ENCODE data around the gene PLCD3.

- TF ChIP-seq EZH2phosphoT487 (IDR thresholded peaks at IDR 0.05; ENCODE audit: low read length) (no peak), EZH2 (optimal IDR thresholded peaks at IDR 0.05; ENCODE audit: low read depth, low read length) (no peak)
- TF ChIP-seq, protein P1, sequence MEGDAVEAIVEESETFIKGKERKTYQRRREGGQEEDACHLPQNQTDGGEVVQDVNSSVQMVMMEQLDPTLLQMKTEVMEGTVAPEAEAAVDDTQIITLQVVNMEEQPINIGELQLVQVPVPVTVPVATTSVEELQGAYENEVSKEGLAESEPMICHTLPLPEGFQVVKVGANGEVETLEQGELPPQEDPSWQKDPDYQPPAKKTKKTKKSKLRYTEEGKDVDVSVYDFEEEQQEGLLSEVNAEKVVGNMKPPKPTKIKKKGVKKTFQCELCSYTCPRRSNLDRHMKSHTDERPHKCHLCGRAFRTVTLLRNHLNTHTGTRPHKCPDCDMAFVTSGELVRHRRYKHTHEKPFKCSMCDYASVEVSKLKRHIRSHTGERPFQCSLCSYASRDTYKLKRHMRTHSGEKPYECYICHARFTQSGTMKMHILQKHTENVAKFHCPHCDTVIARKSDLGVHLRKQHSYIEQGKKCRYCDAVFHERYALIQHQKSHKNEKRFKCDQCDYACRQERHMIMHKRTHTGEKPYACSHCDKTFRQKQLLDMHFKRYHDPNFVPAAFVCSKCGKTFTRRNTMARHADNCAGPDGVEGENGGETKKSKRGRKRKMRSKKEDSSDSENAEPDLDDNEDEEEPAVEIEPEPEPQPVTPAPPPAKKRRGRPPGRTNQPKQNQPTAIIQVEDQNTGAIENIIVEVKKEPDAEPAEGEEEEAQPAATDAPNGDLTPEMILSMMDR (IDR thresholded peaks at IDR 0.05; ENCODE audit: low read length) = no peak
These were observed 32.5 kb upstream of the PLCD3 start for GRCh38 chr17:45164734-45165269.
